GM21576 (cell line): ENCODE data around the gene NT5C1A.

Experiments used
- ATAC-seq: cut with Tn5 transposase; IDR thresholded peaks from one replicate; pipeline ENCODE4 v1.9.1; 2021; ENCODE audit warnings: mild to moderate bottlenecking, moderate library complexity; ENCODE audit not compliant: unreplicated experiment

The NT5C1A gene

DNA sequence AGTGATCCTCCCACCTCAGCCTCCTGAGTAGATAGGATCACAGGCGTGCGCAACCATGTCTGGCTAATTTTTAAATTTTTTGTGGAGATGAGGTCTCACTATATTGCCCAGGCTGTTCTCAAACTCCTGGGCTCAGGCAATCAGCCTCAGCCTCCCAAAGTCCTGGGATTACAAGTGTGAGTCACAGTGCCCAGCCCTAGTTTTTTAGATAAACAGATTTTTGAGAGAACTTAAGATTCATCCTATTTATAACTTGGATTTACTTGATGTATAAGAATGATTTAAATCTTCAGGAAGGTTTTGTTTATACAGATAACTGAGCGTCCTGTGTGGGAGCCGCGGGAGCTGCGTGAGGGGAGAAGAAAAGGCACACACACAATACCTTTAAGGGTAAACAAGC lies 58.7 kb downstream of the NT5C1A start:
- ATAC-seq, result no peak

DNA sequence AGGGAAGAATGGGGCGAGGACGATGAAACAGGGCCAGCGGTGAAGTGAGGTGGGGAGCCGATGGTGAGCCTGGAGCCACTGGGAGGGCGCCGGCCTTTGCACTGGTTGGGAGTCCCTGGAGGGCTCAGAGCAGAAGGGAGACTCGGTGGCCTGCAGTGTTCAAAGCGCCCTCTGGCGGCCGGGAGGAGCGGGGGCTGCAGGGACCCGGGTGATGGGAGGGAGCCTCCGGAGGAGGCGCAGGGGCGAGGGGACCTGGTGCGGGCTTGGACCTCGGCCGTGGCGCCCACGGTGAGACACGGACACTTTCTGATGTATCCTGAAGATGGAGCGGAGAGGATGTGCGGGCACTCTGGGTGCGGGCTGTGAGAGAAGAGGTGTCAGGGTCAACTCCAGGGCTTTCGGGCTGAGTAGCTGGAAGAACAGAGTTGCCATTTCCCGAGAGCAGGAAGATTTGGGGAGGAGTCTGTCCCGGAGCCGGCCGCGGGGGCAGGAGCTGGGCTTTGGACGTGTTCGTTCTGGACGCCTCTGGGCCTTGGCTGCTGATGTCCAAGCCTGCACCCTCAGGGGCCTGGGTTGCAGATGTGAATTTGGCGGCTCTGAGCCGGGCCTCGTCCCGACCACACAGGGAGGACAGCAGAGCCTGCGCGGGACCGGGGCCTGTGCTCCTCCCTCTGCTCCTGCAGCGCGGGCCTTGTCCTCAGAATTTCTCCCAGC lies 62.1 kb downstream of the NT5C1A start:
- ATAC-seq, result no peak
